Large intestine (tissue), 12 donors: ENCODE results near the gene CYSLTR2. TPM values are rescaled to one million over a fixed set of nuclear protein-coding genes. Genes with fewer than 3 reads are reported as not detected.

Experiments
- DNase-seq, 2 donors: peaks; one replicate each; pipeline versions ENCODE4 v3.0.0 to v3.0.0-alpha.2; 2013
- H3K27ac ChIP-seq: one replicate; pipeline ENCODE4 v1.5.1; 2013; ENCODE audit warnings: low read length
- H3K27me3 ChIP-seq: 2 replicates; pipeline ENCODE4 v1.6.1; 2013; ENCODE audit warnings: low read length; ENCODE audit not compliant: control insufficient read depth, insufficient read depth
- H3K36me3 ChIP-seq: 2 replicates; pipeline ENCODE4 v1.6.1; 2013; ENCODE audit warnings: low read length; ENCODE audit not compliant: control insufficient read depth, insufficient read depth
- H3K4me1 ChIP-seq: one replicate; pipeline ENCODE4 v1.6.1; 2013; ENCODE audit warnings: low read length; ENCODE audit not compliant: control insufficient read depth, insufficient read depth
- H3K4me3 ChIP-seq: one replicate; pipeline ENCODE4 v1.5.1; 2013; ENCODE audit warnings: low read length
- H3K9me3 ChIP-seq: one replicate; pipeline ENCODE4 v1.6.1; 2013; ENCODE audit warnings: mild to moderate bottlenecking, low read depth, low read length, moderate library complexity; ENCODE audit not compliant: control insufficient read depth
- WGBS: methylation state at CpG from one replicate; pipeline ENCODE4 v1.1.5; 2013; ENCODE audit warnings: low lambda C conversion rate; ENCODE audit not compliant: insufficient coverage; 5-methylcytosine and 5-hydroxymethylcytosine counted together
- long read RNA-seq, 11 donors: transcript quantifications; one replicate each; lab custom pipeline, GENCODE V29; 2026
- polyA plus RNA-seq: library from polyadenylated mRNA; unstranded; fragments of 120-200 nt; gene quantifications from one replicate; pipeline ENCODE4 v1.2.1, GENCODE V29; 2013

CYSLTR2 gene, protein sequence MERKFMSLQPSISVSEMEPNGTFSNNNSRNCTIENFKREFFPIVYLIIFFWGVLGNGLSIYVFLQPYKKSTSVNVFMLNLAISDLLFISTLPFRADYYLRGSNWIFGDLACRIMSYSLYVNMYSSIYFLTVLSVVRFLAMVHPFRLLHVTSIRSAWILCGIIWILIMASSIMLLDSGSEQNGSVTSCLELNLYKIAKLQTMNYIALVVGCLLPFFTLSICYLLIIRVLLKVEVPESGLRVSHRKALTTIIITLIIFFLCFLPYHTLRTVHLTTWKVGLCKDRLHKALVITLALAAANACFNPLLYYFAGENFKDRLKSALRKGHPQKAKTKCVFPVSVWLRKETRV
- polyA plus RNA-seq = 3.5 TPM
- long read RNA-seq, donor 1 = 0 reads
- long read RNA-seq, donor 2, full-length matches to known transcripts = 3 of 3 reads
- long read RNA-seq, donor 2, partial matches to known transcripts = 0 of 3 reads
- long read RNA-seq, donor 2, other reads (novel, unspliced or antisense) = 0 of 3 reads
- long read RNA-seq, donor 3 = 0 reads
- long read RNA-seq, donor 4 = 0 reads
- long read RNA-seq, donor 5, full-length matches to known transcripts = 1 of 1 reads
- long read RNA-seq, donor 5, partial matches to known transcripts = 0 of 1 reads
- long read RNA-seq, donor 5, other reads (novel, unspliced or antisense) = 0 of 1 reads
- long read RNA-seq, donor 6, full-length matches to known transcripts = 5 of 5 reads
- long read RNA-seq, donor 6, partial matches to known transcripts = 0 of 5 reads
- long read RNA-seq, donor 6, other reads (novel, unspliced or antisense) = 0 of 5 reads
- long read RNA-seq, donor 7 = 0 reads
- long read RNA-seq, donor 8, full-length matches to known transcripts = 5 of 5 reads
- long read RNA-seq, donor 8, partial matches to known transcripts = 0 of 5 reads
- long read RNA-seq, donor 8, other reads (novel, unspliced or antisense) = 0 of 5 reads
- long read RNA-seq, donor 9, full-length matches to known transcripts = 6 of 6 reads
- long read RNA-seq, donor 9, partial matches to known transcripts = 0 of 6 reads
- long read RNA-seq, donor 9, other reads (novel, unspliced or antisense) = 0 of 6 reads
- long read RNA-seq, donor 10, full-length matches to known transcripts = 9 of 9 reads
- long read RNA-seq, donor 10, partial matches to known transcripts = 0 of 9 reads
- long read RNA-seq, donor 10, other reads (novel, unspliced or antisense) = 0 of 9 reads
- long read RNA-seq, donor 11, full-length matches to known transcripts = 1 of 1 reads
- long read RNA-seq, donor 11, partial matches to known transcripts = 0 of 1 reads
- long read RNA-seq, donor 11, other reads (novel, unspliced or antisense) = 0 of 1 reads

DNA sequence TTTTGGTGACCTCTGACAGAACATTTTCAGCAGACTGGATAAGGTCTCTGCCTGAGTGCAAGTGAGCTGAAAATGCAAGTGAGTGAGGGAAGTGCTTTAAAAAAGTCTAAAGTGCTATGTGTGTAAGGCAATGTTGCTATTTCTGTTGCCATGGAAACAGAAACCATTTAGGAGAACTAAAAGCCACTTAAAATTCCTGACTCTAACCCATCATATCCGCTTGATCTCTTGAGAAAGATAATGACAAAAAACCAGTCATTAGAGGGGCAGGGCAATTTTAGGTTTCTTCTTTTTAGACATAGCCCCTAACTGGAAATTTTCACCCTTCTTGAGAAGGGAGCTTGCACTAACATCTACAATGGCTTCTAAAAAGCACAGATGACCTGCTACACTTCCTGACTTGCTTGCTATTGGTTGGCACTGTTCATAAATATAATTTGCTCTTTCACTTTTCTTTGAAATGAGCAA lies at the start of gene CYSLTR2:
TSS of gene CYSLTR2 (plus strand) at position 458 of the 468 bp plus-strand sequence. CDS start 52,889 bp downstream, outside the sequence.
- no CpG with 5 or more reads among the region's 1 CpG for WGBS
- Histone ChIP-seq H3K4me3 (no peak within 1 kb of the TSS), H3K36me3 (no peaks in the 10 kb centered on the region), H3K9me3 (no peaks in the 10 kb centered on the region), H3K27ac (no peak within 1 kb of the TSS), H3K4me1 (peaks cover 2% of the 10 kb centered on the region), H3K27me3 (no peaks in the 10 kb centered on the region)
- DNase-seq = peak; percentile 23 to 69

DNA sequence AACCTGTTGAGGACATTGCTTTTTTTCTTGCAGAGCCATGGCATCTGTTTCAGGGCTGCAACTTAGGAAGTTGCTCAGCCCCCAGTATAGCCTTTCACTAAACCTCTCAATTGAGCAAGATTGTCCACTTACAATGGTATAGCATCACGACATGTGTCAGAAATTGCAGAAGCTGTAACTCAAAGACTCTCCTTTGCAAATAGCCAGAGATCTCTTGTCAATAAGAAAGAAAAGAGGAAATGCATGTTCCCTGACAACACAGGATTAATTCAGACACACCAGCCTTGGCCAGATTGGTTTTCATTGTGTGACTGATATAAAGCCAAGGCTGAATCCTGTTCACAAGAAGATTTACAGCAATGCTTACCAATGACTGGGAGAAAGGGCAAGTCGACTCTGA lies 38.7 kb upstream of the CYSLTR2 start:
- no peaks in the 10 kb centered on the region for H3K36me3 ChIP-seq
- no peak overlapping the region for H3K4me3 ChIP-seq
- no CpG with 5 or more reads among the region's 2 CpGs for WGBS
- H3K27ac ChIP-seq = no peak overlapping the region
- H3K9me3 ChIP-seq = peaks cover 5% of the 10 kb centered on the region
- no peaks in the 10 kb centered on the region for H3K27me3 ChIP-seq
- no peaks in the 10 kb centered on the region for H3K4me1 ChIP-seq
- no peak for DNase-seq

DNA sequence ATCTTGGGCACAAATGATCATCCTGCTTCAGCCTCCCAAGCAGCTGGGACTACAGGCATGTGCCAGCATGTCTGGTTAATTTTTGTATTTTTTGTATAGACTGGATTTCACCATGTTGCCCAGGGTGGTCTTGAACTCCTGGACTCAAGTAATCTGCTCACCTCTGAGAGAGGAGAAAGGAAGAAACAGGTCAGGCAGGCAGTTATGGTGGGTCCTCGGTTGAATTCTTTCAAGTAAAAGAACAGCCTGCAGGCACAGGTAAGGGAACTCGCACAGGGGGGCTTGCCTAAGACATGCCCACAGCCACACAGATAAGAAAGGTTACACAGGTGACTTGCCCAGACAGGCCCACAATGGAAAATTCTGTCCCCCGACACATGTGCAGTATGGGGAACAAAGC lies 34.8 kb upstream of the CYSLTR2 start:
- Histone ChIP-seq H3K36me3 (no peaks in the 10 kb centered on the region), H3K9me3 (peaks cover 5% of the 10 kb centered on the region), H3K27me3 (no peaks in the 10 kb centered on the region), H3K4me3 (no peak overlapping the region), H3K27ac (no peak overlapping the region), H3K4me1 (no peaks in the 10 kb centered on the region)
- DNase-seq = no peak
- WGBS = no CpG with 5 or more reads among the region's 3 CpGs

DNA sequence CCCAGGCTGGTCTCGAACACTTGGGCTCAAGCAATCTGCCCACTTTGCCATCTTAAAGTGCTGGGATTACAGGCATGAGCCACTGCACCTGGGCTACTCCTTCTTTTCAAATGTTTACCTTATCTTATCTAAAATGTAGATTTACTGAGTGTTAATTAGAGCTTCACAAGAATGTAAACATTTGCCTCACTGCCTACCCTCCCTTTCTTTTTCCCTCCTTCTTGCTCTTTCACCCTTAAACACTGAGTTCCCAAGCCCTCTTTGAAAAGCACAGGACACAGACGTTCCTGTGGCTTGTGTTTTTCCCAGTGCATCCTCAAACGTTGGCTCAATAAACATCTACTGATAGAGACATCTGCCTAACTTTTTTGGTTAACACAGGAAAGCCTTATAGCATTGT lies 32.7 kb upstream of the CYSLTR2 start:
- WGBS = 0% methylated on average over 1 of the region's 3 CpGs
- Histone ChIP-seq H3K27ac (no peak overlapping the region), H3K4me3 (no peak overlapping the region), H3K27me3 (no peaks in the 10 kb centered on the region), H3K9me3 (peaks cover 5% of the 10 kb centered on the region), H3K4me1 (peaks cover 13% of the 10 kb centered on the region), H3K36me3 (no peaks in the 10 kb centered on the region)
- no peak for DNase-seq

DNA sequence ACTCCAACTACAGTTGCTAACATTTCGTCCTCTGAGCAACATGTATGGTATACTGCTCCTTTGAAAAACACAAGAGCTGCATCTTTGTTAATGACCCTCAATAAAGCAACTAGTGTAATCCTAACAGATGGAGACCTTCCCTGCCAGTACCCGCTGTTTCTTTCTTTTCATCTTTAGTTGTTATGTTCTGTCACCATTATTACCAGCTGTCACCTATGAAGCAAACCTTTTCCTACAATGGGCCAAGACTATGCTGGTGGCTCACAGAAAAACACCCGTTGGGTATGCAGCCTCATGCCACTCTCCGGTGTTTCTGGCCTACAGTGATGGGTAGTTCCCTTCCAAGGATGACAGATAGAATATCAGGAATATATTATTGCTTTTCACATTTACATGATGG lies 29.7 kb upstream of the CYSLTR2 start:
- Histone ChIP-seq H3K27ac (no peak overlapping the region), H3K9me3 (peaks cover 2% of the 10 kb centered on the region), H3K27me3 (no peaks in the 10 kb centered on the region), H3K4me1 (peaks cover 36% of the 10 kb centered on the region), H3K4me3 (no peak overlapping the region), H3K36me3 (no peaks in the 10 kb centered on the region)
- DNase-seq = no peak
- WGBS = no CpG with 5 or more reads among the region's 4 CpGs

DNA sequence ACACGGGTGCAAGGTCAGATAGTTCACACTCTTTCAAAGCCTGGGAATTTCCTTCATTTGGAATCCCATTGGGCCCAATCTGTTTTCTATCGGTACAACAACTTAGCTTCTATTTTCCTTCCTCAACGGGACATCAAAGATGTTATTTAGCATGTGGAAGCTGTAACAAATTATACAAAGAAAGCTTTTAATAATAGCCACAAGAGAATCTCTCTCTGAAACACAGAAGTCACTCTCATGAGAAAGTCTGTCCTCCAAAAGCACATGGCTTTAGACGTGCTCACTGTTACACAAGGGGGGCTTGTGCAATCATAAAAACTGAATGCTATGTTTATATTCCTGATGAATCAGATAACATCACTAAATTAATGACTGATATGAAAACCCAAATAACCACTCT lies 28.9 kb upstream of the CYSLTR2 start:
- peak overlapping the region; percentile 88 for H3K27ac ChIP-seq
- peaks cover 43% of the 10 kb centered on the region for H3K4me1 ChIP-seq

DNA sequence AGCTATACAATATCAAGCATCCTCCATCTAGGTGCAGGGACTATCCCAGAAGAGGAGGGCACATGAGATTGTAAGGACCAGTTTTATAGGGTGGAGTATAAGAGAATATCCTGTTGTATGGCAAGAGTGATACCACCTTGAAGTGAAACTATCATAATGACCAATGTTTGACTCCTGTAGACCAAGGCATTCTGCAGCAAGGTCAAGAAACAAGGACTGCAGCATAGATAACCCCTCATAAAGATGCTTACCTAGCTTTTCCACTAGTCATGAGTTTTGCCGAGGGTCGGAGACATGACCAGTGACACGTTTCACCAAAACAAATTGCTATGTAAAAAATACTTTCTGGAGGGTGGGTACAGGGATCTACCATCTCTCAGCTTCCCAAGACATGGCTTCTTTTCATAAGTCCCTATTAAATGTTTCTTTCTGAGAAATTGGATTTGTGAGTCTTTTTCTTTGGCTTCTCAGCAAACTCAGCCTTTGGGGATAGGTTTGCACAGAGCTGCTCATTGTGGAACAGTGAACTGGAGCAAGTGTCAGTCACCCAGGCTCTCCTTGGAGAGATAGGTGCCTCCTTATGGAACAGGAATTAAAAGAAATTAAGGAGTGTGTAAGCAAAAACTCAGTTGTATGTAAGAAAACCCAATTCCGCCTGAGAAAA lies 28.2 kb upstream of the CYSLTR2 start:
- peak; percentile 60 to 86 for DNase-seq
- Histone ChIP-seq H3K4me1 (peaks cover 48% of the 10 kb centered on the region), H3K4me3 (no peak overlapping the region), H3K36me3 (no peaks in the 10 kb centered on the region), H3K27ac (peak overlapping the region; percentile 88), H3K27me3 (no peaks in the 10 kb centered on the region), H3K9me3 (no peaks in the 10 kb centered on the region)
- no CpG with 5 or more reads among the region's 4 CpGs for WGBS

More for the DNA sequence above, 28.9 kb upstream of the CYSLTR2 start:
- DNase-seq = peak in 1 of 2 donors; percentile 13
- H3K27me3 ChIP-seq = no peaks in the 10 kb centered on the region
- H3K9me3 ChIP-seq = no peaks in the 10 kb centered on the region
- H3K4me3 ChIP-seq = no peak overlapping the region
- no CpG with 5 or more reads among the region's 4 CpGs for WGBS
- H3K36me3 ChIP-seq = no peaks in the 10 kb centered on the region

DNA sequence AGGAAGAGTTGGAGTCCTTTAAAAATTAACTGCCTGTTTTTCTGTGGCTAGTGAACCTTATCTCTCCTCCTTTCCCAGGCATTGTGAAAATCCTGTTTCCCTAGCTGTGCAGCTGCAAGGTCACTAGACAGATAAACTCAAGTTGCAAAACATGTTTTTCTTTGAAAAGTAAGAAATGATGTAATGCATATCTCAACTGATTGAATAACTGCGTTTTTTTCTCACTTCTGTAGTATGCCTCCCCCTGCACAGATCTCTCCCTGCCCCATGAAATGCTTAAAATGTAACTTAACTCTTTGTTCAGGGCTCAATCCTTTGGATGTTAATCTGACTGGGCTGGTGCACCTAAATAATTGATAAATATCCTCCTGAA lies 27.7 kb upstream of the CYSLTR2 start:
- Histone ChIP-seq H3K27ac (peak overlapping the region; percentile 88), H3K9me3 (no peaks in the 10 kb centered on the region), H3K4me1 (peaks cover 48% of the 10 kb centered on the region), H3K27me3 (no peaks in the 10 kb centered on the region), H3K36me3 (no peaks in the 10 kb centered on the region), H3K4me3 (no peak overlapping the region)
- peak; percentile 70 to 84 for DNase-seq
- no CpG with 5 or more reads among the region's 1 CpG for WGBS

DNA sequence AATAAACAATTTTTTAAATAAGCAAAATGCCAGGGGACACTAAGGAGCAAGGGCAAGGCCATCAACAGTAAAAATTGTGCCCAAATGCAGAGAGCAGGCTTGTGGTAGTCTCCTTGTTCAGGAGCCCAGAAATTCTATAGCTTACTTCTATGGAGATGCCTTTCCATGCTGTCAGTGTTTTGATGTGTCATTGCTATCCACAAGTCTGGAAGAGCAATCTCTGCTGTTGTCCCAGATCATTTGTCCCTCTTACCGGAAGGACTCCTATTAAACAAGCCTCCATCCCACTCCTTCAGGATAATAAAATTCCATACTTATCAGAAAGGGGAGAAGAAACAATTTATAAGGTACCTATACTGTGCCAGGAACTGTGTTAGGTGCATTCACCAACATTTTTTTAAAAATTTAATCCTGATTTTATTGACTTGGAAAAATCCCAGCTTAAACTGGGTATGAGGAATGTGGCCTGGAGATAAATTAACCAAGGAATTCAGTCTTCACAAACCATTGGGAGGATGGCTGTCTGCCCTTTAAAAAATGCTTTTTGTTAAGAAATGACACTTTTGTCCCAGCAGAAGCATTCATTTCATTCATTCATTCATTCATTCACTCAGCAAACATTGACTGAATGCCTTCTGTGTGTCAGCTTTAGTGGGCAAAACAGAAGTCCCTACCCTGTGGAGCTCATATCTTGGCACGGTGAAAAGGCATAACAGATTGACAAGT lies 26.8 kb upstream of the CYSLTR2 start:
- no peaks in the 10 kb centered on the region for H3K36me3 ChIP-seq
- WGBS = no CpG with 5 or more reads among the region's 2 CpGs
- H3K27ac ChIP-seq = peak overlapping the region; percentile 70
- H3K4me3 ChIP-seq = no peak overlapping the region
- DNase-seq = peak in 1 of 2 donors; percentile 30
- no peaks in the 10 kb centered on the region for H3K9me3 ChIP-seq
- H3K4me1 ChIP-seq = peaks cover 48% of the 10 kb centered on the region
- H3K27me3 ChIP-seq = no peaks in the 10 kb centered on the region
